NT2/D1 (cell line): Measurements from ENCODE around the gene ALPK3.

Experiments used
- SUZ12 ChIP-seq: IDR thresholded peaks from 2 replicates; pipeline ENCODE4 v1.6.1; 2011; ENCODE audit not compliant: insufficient read length, insufficient read depth; ENCODE audit errors: extremely low read depth
- YY1 ChIP-seq: IDR thresholded peaks from 2 replicates; pipeline ENCODE4 v1.6.1; 2011; ENCODE audit not compliant: insufficient read length, insufficient read depth
- ZNF274 ChIP-seq: IDR thresholded peaks from 2 replicates; pipeline ENCODE4 v1.6.1; 2011; ENCODE audit warnings: mild to moderate bottlenecking, low read depth, low read length

DNA sequence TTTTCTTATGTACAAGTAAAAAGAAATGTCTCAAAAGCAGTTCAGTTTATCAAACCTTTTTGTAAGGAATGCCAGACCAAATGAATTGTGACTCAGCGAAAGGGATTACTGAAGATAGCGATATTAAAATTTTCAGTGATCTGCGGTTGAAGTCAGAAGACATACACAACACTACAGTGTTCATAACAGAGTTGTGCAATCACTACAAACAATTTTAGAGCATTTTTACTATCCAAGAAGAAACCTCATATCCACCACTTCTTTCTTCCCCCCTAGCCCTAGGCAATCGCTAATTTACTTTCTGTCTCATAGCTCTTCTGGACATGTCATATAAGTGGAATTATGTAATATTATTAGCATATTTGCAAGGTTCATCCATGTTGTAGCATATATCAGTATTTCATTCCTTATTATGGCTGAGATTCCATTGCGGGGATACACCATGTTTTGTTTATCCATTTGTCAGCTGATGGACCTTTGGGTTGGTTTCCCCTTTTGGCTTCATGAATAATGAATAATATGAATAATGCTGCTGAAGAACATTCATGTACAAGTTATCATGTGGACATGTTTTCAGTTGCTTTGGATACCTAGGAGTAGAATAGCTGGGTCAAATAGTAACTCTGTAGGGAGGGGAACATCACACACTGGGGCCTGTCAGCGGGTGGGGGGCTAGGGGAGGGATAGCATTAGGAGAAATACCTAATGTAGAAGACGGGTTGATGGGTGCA is 23.6 kb upstream of the ALPK3 start:
- no peak for TF ChIP-seq ZNF274
- no peak for TF ChIP-seq SUZ12
- no peak for TF ChIP-seq YY1
